DMS53 treated with DMSO at 0.1 percent for 48 hours (cell line): ENCODE measurements around the gene ZDHHC8.
A peak's percentile ranks its signal among the peaks of the same experiment; 100 is the strongest.

Experiments used
- DNase-seq: peaks from one replicate; lab custom pipeline; 2025; ENCODE audit not compliant: unreplicated experiment; lab: John Stamatoyannopoulos, UW

ZDHHC8 gene

GRCh38 chr22:20113551-20114310, 17.9 kb upstream of the ZDHHC8 start:
- DNase-seq = no peak

DNA sequence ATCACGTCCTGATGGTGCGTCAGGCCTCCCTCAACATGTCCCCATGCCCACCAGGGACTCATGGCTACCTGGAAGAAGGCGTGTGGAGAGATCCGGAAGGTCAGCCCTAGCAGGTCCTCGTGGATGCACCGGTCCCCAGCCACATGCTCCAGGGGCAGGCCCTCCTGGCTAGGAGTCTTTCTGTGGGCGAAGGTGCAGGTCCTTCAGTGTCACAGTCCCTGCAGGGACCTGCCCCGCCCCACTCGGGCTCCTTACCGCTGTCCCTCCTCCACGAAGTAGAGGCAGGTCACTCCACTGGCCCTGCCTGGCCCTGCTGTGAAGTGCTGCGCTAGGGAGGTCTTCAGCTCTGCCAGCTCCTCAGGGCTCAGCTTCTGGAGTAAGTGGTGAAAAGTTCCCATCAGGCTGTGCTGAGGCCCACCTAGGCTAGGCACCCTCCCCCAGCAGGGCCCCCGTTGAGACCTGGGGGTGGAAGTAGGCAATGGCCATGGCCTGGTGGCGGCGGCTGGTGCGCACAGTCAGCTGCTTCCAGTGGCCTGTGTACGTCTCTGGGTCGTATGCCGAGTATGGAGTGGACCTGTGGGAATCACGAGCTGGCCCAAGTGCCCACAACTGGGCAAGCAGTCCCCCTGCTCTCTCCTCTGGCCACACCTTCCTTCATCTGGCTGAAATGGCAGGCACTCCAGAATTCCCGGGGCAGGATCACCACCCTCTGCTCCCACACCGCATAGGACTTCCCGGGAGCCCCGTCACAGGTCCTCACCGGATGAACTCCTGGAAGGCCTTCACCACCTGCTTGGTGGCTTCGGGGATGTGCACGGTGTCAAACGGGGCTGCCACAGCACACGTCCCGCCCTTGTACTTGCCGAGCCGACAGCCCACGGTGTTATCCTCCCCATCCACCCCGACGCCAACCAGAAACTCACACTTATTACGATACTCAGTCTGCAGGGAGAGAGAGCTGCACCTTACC, 16.8 kb upstream of the ZDHHC8 start:
- no peak for DNase-seq

DNA sequence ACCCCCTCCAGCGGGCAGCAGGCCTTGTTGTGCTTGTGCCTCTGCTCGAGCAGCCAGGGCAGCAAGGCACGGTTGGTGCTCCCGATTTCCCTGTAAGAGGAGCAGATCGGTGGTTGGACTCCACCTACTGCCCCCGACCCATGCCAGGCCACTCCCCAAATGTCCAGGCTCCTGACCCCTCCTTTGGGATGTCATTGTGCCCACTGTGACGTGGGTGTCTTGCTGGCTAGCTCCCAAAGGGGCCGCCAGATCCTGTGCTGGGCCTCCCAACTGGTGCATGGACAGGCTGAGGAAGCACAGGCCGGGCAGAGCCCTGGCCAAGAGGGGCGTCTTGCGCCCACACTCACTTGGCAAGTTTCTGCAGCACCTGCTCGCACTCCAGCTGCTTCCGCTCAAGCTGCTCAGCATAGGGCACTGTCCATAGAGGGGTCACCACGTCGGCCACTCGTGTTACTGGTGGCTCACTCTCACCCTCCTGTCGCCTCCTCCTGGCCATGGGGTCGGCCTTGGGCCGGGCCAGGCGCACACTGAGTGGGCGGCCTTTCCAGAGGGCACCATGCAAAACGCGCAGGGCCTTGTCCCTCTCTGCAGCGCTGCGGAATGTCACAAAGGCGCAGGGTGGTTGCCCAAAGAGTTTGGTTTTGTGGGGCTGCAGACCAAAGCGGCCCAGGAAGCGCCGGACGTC, 15.8 kb upstream of the ZDHHC8 start, which contains the start of gene RANBP1:
RANBP1 (plus strand) TSS at position 414 of the 685 bp plus-strand sequence; CDS start at position 495, 81 bp downstream.
- no peak for DNase-seq

- DNase-seq = no peak
Measured at GRCh38 chr22:20116376-20116950, 15.1 kb upstream of the ZDHHC8 start.

DNA sequence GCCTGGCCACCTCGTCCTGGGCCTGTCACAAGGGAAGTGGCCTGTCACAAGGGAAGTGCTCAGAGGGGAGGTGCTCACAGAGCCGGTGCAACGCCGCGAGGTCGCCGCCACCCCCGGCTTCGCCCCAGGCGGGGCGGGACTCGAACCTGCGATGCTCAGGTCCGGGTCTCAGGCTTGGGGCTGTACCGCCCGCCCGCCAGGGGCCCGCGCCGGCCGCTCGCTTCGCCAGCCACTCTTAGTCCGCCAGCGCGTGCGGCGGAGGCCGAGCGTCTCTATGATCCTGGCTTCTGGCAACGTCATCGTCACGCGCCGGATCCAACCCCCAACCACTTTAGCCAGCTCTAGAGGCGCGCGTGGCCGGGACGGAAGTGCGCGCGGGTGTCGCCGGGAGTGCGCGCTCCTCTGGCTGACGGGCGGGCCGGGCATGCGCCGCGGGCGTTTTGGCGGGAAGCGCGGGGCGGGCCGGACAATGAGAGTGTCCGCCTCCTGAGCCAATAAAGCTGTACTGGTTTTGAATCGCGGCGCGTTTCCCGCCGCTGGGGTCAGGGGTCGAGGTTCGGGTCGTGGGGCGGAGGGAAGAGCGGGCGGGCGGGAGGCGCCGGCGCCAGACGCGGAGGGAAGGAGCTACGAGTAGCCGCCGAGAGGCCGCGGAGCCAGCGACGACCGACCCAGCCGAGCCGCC, 14.5 kb upstream of the ZDHHC8 start, which contains the start of gene TRMT2A:
TRMT2A (minus strand) TSS at position 276 of the 682 bp plus-strand sequence. CDS start 320 bp downstream, outside the sequence.
- peak; percentile 63 for DNase-seq

DNA sequence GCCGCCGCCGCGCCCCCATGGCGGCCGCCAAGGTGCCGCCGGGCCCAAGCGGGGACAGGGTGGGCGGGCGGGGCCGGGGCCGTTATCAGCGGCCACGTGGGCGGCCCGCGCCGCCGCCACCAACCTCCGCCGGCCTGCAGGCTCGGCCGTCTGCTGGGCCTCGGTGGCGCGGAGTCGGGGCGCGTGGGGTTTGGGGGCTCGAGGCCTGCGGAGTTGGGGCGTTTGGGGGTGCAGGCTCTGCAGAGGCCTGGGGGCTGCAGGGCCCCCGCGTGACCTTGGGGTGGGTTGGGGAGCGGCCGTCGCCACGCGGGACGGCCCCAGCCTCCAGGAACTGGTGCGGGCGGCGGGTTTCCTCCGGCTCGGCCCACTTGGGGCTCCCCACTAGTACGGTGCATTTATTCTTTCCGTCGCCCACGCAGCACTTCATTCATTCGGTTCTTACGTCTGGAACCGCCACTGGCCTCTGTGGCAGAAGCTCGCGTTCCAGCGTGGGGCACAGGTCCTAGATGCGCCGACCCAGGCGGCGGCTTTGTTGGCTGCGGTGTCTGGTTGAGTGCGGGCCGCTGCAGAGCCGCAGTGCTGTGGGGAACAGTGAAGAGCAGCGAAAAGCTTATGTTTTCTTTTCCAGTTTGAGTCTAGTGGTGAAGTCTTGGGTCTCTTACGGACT, 13.8 kb upstream of the ZDHHC8 start:
- no peak for DNase-seq

GRCh38 chr22:20118300-20119020, 13.1 kb upstream of the ZDHHC8 start:
- DNase-seq = no peak

DNA sequence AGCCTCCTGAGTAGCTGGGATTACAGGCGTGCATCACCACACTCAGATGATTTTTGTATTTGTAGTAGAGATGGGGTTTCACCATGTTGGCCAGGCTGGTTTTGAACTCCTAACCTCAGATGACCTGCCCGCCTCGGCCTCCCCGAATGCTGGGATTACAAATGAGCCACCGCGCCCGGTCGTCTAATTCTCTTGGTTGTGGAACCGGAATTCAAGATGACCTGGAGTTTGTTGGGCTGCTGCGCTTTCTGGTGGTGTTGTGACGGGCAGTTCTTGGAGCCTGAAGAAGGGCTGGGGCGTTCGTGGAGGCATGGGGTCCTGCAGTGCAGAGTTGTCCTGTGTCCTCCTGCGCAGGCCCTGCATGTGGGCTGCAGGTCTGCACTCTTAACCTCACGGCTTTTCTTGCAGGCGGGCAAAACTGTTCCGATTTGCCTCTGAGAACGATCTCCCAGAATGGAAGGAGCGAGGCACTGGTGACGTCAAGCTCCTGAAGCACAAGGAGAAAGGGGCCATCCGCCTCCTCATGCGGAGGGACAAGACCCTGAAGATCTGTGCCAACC, 9.7 kb upstream of the ZDHHC8 start:
- no peak for DNase-seq

GRCh38 chr22:20123366-20124082, 8.1 kb upstream of the ZDHHC8 start:
- DNase-seq = no peak

- no peak for DNase-seq
Measured at GRCh38 chr22:20124083-20124787, 7.4 kb upstream of the ZDHHC8 start.

DNA sequence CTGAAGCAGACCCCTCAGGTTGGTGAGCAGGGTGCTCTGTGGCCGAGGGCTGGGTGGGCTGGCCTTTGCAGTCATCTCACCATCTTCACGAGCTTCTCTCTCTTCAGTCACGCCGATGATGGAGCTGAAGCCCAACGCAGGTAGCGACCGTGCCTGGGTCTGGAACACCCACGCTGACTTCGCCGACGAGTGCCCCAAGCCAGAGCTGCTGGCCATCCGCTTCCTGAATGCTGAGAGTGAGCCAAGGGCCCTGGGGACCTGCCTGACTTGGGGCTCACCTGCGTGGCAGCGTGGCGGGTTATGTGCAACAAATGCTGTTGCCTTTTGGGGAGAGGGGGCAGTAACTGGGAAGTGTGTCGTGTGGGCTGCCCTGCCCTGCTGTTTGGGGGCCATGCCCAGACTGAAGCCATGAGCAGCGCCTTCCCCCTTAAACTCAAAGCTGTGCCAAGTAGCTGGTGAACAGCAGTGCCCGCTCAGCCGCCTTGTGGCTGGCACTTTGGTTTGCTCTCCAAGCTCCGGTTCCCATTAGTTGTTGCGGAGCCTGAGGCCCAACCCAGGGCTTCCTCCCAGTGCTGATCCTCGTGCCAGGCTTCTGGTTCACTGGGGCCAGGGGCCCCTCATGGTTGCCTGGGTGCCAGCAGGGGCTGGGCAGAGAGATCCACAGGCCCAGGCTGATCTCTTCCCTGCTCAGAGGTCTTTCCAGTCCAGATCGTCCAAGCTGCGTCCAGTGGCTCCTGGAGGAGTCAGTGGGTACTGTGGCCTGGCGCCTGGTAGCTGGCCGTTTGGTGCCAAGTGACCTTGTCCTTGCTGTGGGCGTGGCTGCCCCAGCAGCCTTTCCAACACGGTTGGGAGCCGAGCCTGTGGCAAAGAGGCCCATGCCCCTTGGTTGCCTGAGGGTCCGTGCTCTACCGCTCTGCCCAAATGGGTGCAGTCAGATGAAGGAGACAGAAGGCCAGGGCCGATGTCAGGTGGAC, 6.1 kb upstream of the ZDHHC8 start:
- DNase-seq = no peak

- no peak for DNase-seq
Measured at GRCh38 chr22:20126284-20127029, 5.1 kb upstream of the ZDHHC8 start.

DNA sequence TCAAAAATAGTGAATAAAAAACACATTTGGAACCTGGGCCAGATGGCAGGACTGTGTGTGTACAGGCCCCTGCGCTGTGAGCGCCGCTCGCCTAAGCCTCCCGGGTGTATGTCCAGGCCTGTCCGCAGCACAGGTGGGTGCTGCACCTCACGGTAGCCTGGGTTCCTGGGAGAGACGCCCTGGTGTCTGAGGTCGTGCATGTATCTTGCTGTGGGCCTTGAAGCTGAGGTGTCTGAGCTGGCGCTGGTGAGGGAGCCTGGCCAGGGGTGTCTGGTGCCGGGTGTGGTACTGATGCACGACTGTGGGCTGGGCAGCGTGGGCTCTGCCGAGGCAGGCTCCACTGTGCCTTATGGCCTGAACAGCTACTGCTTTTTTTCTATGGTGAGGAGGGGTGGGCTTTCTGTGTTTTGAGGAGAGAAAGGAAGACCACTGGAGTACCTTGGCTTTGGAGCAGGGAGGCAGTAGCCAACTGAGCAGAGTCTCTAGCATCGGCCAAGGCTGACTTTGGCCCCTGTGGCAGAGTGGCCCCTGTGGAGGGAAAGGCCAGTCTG, 4.2 kb upstream of the ZDHHC8 start:
- no peak for DNase-seq

DNA sequence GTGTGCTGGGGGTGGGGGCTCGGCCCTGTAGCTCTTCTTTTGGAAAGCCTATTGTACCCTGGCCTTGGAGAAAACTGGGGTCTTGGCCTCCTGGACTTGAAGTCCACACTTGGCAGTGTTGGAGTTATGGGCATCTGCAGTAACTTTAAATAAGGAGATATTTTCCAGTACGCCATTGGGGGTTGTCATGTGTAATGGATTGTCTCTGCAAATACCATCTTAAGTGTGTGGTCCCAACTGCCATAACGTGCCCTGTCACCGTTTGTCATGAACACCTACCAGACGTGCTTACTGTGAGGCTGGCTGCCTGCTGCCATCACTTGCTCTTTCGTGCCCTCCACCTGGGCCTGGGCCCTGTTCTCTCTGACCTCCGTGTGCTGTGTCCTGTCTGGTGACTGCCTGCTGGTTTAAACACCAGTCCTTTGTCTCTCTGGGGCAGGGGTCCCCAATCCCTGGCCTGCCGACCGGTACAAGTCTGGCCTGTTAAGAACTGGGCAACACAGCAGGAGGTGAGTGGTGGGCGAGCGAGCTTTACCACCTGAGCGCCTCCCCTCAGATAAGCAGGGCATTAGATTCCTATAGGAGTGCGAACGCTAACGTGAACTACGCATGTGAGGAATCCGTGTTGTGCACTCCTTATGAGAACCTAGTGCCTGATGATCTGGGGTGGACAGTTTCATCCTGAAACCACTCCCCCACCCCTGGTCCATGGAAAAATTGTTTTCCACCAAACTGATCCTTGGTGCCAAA, 3.6 kb upstream of the ZDHHC8 start:
- no peak for DNase-seq

- no peak for DNase-seq
Measured at GRCh38 chr22:20128619-20128901, 3.0 kb upstream of the ZDHHC8 start.
